ENCODE measurements around the gene TENM4. TPM values are rescaled to one million over a fixed set of nuclear protein-coding genes. Genes with fewer than 3 reads are reported as not detected.
A peak's percentile ranks its signal among the peaks of the same experiment; 100 is the strongest.

Gene TENM4
- total RNA-seq (2014; rRNA removed; shearing (Covaris generic)) = 18.6 and 18.7 TPM in 2 replicates

DNA sequence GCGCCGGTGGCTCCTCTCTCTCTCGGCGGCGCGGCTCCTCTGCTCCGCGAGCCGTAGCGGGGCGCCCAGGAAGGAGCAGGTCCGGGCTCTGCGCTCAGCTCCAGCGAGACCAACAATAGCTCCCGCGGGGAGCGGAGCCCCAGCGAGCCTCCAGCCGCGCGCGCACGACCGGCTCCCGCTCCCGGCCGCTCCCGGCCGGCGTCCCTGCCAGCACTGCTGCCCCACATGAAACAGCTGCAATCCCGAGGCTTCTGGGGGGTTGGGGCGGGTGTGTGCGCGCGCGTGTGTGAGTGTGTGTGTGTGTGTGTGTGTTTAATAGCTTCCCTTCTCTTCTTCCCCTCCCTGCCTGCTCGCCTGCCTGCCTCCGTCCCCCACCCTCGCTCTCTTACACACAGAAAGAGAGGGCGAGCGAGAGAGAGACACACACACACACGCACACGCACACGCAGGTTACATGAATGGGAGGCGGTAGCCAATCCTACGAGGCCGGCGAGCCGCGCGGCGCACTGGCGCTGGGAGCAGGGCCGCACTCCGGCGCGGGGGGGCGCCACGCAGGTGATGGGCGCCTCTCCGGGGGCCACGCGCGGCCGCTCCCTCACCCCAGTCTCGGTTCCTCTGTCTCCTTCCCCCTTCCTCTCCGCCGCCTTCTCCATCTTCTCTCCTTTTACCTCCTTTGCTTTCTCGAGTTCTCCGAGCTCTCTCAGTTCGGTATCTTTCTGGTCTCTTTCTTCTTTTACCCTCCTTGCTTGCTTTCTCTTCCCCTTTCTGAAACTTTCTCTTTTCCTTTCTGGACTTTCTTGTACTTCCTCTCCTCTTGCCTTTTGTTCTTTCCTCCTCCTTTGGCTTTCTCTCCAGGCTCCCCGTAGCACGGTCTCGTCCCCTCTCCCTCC is at the start of gene TENM4:
TENM4 (minus strand) TSS at position 460 of the 890 bp plus-strand sequence. CDS start 371,086 bp downstream, outside the sequence.
- in situ Hi-C loops (cut with HindIII; ENCODE audit: low sequenced_read_pairs) = no loop called here
- DNase-seq (ENCODE audit: low spot score) = peak; percentile 35

DNA sequence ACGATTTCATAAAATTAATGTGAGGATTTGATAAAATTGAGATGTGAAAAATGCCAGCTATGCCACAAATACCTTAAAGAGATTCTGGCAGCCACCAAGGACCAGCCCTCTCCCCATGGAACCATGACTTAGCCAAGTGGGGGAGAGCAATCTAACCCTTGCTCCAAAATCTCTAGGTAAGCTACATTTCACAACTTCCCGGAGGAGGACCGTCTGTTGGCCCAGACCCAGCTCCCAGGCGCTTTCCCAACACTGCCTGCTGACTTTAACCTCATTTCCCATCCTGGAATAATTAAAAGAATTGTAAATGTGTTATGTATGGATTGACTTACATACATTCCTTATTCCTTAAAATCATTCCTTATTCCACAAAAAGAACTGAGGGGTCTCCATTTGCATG is 47.5 kb upstream of the TENM4 start:
- in situ Hi-C loops (cut with HindIII; ENCODE audit: low sequenced_read_pairs) = no loop called here
- DNase-seq (ENCODE audit: low spot score) = no peak

DNA sequence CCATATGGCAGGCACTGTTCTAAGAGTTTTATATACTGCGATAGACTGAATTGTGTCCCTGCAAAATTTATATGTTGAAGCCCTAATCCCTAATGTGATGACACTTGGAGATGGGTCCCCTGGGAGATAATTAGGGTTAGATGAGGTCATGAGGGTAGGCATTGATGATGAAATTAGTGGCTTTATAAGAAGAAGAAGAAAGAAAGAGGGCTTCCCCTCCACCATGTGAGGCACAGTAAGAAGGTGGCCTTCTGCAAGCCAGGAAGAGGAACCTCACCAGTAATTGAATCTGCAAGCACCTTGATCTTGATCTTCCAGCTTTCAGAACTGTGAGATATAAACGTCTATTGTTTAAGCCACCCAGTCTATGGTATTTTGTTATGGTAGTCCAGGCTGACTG is 46.6 kb upstream of the TENM4 start:
- in situ Hi-C loops (cut with HindIII; ENCODE audit: low sequenced_read_pairs) = no loop called here
- DNase-seq (ENCODE audit: low spot score) = no peak

DNA sequence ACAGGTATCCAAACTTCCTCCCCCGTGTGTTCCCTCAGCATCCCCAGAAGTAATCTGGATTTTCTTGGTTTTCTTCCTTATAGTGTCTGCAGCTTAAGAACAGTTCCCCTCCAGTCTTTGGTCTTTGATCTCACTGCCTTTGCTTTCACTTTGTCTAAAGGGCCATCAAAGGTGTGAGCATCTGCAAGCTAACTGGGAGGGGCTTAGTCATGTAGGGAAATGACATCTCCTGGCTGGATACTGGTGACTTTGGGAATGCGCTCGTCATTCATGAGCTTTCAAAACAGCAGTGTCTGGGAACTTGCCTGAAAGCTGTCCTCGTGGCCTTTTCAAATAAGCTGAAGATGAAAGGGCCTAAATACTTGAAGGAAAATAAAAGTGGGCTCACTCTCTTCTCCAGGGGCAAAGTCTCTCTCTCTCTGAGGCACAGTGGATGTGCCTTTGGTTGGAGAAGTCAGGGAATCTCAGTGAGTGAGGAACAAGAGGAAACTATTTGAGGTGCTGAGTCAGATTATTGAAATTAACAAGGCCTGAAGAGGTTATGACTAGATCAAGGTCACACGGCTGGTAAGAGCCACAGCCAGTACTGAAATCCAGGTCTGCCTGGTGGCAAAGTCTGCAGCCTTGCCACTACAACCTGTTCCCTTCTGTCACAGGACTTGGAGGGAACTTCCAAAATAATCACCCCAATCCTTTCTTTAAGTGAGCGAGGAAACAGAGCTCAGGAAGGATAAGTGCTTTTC is 45.6 kb upstream of the TENM4 start:
- in situ Hi-C loops (cut with HindIII; ENCODE audit: low sequenced_read_pairs) = no loop called here
- DNase-seq (ENCODE audit: low spot score) = no peak

DNA sequence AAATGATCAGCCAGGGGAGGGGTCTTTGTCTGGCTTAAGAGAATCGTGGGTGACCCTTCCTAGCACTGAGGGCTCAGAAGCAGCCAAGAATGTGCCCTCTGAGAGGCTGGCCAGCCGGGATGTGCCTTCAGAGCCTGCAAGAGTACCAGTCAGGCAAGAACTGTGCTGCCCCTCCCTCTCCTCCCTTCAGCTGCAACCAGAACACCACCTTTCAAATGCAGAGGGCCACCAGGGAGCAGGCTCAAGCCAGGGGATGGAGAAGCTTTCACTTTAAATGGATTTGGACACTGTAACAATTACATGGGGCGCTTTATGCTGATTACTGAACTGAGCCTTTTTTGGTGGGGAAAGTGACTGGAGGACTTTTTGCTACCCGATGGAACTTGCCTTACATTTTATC is 44.9 kb upstream of the TENM4 start:
- in situ Hi-C loops (cut with HindIII; ENCODE audit: low sequenced_read_pairs) = no loop called here
- no peak for DNase-seq (ENCODE audit: low spot score)

DNA sequence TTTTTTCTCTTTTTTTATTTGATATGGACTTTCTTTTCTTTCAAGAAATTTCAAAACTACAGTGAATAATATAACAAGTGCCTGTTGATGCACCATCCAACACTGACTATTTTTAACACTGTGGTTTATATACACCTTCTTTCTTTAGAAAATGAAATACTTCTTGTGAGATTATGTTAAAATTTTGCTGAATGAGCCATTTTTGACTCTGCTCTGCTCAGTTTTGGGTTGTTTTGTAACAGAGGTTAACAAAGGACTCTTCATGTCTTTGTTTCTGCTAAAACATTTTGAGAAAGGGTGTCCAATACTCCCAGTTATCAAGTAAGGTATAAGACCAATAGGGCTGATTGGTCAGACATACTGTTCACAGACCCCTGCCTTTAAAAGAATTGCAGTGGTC is 44.0 kb upstream of the TENM4 start:
- DNase-seq (ENCODE audit: low spot score) = no peak
- in situ Hi-C loops (cut with HindIII; ENCODE audit: low sequenced_read_pairs) = no loop called here

DNA sequence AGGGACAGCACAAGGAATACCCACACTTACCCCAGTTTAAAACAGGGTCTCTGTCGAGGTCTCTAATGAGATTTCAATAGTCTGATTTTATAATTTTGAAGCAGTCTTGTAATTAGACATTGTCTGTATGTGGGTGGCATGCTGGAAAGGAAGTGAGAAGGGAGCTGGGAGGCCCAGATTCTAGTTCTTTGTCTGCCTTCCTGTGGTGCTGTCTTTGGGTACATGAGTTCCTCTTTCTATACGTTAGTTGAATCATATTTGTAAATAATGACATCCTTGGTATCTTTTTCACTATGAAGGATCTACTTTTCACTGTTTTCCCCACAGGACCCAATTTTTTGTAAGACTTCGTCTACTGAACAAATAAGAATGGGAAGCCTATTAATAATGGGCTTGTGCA is 42.0 kb upstream of the TENM4 start:
- in situ Hi-C loops (cut with HindIII; ENCODE audit: low sequenced_read_pairs) = no loop called here
- DNase-seq (ENCODE audit: low spot score) = no peak

DNA sequence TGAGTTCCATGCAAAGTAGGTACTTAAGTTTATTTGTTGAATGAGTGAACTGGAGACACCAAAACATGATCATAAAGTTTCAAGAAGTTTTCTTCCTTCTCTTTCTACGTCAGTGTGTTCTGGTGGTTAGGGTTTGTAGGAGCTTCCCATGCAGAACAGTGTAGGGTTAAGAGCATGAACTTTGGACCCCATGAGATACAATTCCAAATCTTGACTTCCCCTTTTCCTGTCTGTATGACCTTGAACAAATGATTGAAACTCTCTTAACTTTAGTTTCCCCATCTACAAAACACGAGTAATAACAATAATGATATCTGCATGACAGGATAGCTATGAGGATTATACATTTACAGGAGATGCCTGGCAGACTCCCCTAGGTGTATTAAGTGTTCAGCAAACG is 41.0 kb upstream of the TENM4 start:
- in situ Hi-C loops (cut with HindIII; ENCODE audit: low sequenced_read_pairs) = no loop called here

DNA sequence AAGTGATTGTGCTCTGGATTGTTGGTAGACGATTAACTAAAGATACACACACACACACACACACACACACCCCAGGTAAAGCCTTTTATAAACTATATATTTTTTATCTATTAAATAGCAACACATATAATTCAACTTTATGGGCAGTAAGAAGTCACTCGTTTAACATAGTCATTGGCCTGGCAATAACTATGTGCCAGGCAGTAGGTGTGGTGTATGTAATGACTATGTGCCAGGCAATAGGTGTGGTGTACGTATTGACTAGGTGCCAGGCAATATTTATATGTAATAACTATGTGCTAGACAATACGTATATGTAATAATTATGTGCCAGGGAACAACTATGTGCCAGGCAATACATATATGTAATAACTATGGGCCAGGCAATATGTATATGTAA is 40.0 kb upstream of the TENM4 start:
- no peak for DNase-seq (ENCODE audit: low spot score)
- in situ Hi-C loops (cut with HindIII; ENCODE audit: low sequenced_read_pairs) = no loop called here

More for the DNA sequence above, 41.0 kb upstream of the TENM4 start:
- no peak for DNase-seq (ENCODE audit: low spot score)

DNA sequence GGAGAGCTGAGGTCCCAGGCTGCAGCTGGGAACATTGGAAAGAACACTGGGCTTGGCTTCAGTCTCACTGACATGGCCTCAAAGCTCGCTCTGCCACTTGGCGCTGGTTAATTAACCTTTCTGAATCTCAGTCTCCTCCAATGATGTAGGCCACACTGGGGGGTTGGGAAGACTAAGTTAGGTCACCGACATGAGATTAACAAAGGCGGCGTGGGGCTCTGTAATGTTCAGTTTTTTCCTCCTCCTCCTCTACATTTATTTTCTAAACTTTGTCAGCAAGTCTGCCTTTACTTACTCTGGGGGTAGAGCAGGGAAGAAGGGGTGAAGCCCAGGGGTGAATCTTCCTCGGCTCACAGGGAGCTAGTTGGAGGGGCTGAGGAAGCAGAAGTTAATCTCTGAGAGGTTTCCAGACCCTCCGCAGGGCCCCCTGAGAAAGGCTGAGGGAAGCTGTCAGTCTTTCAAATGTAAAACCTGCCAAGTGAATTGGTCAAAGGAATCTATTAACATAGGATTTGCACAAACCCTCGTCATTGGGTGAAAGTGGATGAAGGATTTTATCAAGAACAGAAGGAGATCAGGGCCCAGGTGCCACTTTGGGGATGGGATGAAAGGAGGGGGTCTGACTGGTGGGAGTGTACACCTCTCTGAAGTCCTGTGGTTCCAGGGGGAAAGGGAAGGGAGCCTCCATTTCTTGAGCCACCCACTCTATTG is 32.1 kb upstream of the TENM4 start:
- DNase-seq (ENCODE audit: low spot score) = no peak
- in situ Hi-C loops (cut with HindIII; ENCODE audit: low sequenced_read_pairs) = no loop called here

DNA sequence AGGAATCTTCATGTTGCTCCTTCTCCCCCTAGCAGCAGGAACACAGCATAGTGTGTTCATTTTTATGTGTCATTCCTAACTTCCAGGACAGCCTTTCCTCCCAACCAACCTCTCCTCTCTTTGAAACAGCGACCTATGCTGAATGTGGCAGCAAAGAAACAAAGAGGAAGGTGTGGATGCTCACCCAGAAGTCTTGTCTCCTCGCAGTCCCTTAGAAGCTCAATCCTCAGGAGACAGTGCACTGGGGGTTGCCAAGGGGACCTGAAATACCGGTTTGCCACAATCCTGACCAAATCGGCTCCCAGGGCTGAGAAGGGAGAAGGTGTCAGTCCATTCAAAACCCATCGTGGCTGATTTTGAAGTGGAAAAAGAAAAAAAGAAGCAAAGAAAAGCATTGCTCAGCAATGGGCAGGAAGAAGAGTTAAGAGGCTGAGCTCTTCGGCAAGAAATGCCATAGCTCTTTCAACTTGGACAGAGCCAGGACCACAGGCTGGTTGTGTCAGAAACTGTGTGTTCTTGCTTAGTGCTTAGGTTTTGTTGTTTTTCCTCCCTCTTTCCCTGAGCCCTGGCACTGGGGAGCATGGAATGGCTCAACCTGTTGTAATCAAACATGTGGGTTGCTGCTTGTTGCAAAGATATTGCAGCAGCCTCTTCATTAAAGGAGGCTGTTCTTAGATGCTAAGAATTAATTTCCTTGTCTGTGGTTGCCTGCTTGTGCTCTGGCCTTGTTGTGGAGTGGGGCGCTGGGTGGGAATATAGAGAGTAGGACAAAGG is 30.4 kb upstream of the TENM4 start:
- in situ Hi-C loops (cut with HindIII; ENCODE audit: low sequenced_read_pairs) = no loop called here
- DNase-seq (ENCODE audit: low spot score) = no peak

DNA sequence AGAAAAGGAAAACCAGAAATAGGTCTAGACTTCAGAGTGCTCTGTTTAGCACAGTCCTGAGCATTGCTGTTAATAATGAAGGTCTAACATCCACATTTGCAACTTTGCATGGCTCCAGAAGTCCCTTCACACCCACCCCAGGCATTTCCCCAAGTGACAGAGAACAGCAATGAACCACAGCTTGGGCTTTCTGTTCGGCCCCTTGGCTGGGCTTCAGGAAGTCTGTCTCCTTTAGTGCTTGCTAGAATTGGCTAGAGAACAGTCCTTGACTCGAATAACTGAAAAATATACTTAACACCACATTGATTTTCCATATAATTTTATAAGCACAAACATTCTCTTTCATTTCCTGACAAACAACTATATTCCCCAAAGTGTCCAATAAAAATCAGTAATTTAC is 29.3 kb upstream of the TENM4 start:
- in situ Hi-C loops (cut with HindIII; ENCODE audit: low sequenced_read_pairs) = no loop called here
- no peak for DNase-seq (ENCODE audit: low spot score)

DNA sequence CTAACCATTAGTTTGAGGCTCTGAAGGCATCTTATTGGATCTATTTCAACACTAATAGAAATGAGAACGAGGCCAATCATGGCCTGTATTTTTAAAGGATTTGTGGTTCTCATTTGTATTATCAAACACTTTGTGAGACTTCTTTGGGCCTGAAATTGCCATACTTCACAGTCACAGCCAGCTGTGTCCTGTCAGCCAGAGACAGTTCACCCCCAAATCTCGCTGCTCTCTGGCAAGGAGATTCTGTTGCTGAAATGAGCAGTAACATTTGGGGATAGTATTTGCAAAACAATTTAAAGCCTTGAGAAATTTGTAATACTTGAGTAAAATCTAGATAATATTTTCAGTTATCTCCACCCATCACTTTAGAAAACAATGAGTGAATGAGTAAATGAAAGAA is 26.9 kb upstream of the TENM4 start:
- DNase-seq (ENCODE audit: low spot score) = no peak
- in situ Hi-C loops (cut with HindIII; ENCODE audit: low sequenced_read_pairs) = no loop called here

DNA sequence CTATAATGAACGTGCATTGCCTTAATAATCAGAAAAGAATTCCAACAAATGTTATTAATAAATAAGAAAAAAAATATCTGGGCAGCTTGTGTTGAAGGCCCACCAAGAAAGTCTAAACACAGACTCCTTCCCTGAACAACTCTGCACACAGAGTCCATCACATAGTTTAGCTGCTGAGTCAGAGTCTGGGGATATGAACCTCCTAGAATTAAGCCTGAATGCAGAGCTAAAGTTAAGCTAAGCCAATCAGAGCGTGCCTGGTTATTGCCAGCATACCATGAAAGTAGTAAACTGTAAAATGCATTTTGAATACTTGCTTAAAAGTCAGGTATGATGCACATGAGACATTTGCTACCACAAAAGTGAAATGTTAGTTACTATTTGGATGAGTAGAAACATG is 25.6 kb upstream of the TENM4 start:
- no peak for DNase-seq (ENCODE audit: low spot score)
- in situ Hi-C loops (cut with HindIII; ENCODE audit: low sequenced_read_pairs) = no loop called here

DNA sequence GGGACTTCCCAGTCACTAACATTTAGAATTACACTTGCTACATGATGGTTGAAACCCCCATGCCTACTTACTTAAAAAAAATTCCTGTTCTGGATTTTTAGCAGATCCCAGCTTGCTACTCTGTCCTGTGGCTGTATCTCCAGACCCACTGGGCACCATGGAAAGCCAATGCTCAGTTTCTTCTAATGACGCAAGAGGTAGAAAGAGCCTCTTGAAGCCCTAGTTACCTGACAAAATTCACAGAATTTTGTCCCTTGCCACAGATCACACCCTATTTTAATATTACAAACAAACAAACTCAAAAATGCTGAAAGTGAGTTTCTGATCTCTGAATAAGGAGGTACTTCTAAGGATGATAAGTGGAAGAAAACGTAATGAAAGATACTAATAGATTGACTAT is 24.3 kb upstream of the TENM4 start:
- in situ Hi-C loops (cut with HindIII; ENCODE audit: low sequenced_read_pairs) = no loop called here
- no peak for DNase-seq (ENCODE audit: low spot score)

DNA sequence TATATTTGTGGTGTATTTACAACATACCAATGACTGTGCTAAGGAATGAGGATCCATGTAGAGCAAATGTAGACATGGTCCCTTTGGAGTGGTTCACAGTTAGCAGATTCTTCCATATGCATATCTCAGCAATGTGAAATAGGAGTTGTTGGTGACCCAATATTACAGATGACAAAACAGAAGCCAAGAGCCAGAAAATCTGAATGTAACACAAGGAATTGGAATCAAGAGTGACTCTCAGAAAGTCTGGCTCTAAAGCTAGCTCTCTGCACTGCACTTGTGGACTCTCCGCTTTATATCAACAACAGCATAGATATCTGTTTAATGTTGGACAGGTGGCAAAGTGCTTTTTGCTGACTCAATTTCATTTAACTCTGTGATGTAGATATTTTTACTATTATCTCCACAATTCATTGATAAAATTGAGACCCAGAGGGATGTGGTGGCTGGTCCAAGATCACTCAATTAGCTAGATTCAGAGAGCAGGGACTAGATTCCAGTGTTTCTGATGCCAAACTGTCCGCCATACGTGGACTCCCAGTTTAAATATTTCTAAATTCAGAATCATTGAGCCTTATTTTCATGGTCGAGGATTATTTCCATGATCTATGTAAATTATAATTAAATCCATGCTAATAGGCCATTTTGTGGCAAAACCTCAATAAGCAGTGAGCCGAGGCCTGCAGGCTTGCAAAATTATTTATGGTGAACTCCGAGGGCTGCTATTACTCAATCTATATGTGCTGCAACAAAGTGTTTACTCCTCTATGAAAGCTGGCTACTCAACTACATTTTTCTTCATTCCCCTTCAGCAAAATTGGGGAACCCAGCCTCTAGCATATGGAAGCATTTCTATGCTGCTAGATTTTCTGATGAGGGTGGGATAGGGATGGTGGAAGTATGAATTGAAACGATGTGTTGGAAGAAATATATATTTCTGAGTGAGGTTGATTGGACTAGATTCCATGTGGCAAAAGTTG is 21.1 kb upstream of the TENM4 start:
- in situ Hi-C loops (cut with HindIII; ENCODE audit: low sequenced_read_pairs) = no loop called here
- DNase-seq (ENCODE audit: low spot score) = no peak

DNA sequence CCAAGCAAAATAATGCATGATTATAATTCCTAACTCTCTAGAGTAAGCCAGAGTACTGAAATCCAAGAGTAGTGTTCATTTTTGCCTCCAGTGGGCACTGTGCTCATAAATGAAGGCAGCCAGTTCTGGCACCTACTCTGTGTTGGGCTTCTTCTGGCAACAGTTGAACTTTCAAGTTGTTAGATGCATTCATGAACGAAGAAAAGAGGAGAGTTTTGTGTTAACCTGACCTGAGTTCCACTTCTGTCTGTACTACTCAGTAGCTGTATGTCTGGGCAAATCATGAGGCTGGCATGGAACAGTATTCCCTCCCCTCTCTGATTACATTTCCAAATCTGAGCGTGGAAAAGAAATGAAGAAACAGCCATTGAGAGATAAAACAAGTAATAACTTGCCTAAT is 20.3 kb upstream of the TENM4 start:
- in situ Hi-C loops (cut with HindIII; ENCODE audit: low sequenced_read_pairs) = no loop called here

DNA sequence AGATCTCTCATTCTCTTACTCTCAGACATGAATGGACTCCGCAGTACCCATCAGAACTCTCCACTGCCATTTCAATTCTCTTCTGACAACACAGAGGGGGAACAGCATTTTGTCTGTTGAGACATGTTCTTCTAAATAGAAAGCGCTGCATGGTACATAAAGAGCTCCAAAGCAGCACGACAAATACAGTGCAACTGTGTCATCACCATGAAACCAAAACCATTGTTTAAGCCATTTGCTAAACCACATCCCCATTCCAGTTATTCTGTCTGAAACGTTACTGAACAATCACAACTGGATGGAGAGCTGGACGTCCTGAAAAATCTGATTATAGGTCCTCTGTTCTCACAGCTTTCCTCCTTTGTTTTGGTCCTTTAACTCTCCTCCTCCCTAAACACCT is 17.9 kb upstream of the TENM4 start:
- DNase-seq (ENCODE audit: low spot score) = no peak
- in situ Hi-C loops (cut with HindIII; ENCODE audit: low sequenced_read_pairs) = no loop called here

More for the DNA sequence above, 20.3 kb upstream of the TENM4 start:
- peak; percentile 27 for DNase-seq (ENCODE audit: low spot score)

All from G401 (cell line).